C4-2B (cell line): ENCODE measurements around the gene MED12L.

Experiments used
- CTCF ChIP-seq: fragments of 450-650 bp; conservative IDR thresholded peaks from 2 replicates; pipeline ENCODE4 v1.5.1; 2017; ENCODE audit warnings: mild to moderate bottlenecking
- ZFX ChIP-seq: fragments of 450-650 bp; IDR thresholded peaks from 2 replicates; pipeline ENCODE4 v1.6.1; 2017

- no peak for TF ChIP-seq CTCF
- no peak for TF ChIP-seq ZFX
Measured at GRCh38 chr3:151307131-151307530, 221.7 kb downstream of the MED12L start.
